Stimulated activated CD8-positive, alpha-beta memory T cell treated with anti-CD3 and anti-CD28 coated beads, Interleukin-4, amount 100 ng/mL, for 24 hours (primary cell): ENCODE data around the gene CLASP1.
A peak's percentile ranks its signal among the peaks of the same experiment; 100 is the strongest.

Experiments used
- DNase-seq: peaks from one replicate; pipeline ENCODE4 v3.0.0-alpha.2; 2020; ENCODE audit warnings: low read depth

The CLASP1 gene

DNA sequence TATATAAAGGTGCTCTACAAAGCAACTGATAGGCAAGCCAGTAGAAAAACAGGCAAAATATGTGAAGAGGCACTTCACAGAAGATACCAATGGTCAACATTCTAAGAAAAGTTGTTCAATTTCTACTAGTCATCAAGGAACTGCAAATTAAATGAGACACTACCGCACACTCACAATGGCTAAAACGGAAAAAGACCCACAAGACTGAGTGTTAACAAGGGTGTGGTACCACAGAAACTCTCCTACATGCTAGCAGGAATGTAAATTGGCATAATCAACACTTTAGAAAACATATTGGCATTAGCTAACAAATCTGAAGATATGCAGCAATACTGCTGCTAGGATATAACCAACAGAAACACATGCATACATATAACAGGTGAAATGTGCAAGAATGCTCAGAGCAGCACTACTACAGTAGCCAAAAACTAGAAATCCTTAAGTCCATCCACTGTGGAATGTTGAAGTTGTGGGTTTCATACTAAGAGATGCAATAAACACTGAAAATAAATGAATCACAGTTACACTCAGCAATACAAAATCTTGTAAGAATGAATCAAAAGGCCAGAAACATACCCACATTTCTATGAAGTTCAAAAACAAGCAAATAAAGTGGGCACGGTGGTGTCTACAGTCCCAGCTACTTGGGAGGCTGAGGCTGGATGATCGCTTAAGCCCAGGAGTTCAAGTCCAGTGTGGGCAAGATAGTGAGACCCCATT, 109.4 kb downstream of the CLASP1 start:
- no peak for DNase-seq

GRCh38 chr2:121536850-121537557, 112.3 kb downstream of the CLASP1 start:
- no peak for DNase-seq

DNA sequence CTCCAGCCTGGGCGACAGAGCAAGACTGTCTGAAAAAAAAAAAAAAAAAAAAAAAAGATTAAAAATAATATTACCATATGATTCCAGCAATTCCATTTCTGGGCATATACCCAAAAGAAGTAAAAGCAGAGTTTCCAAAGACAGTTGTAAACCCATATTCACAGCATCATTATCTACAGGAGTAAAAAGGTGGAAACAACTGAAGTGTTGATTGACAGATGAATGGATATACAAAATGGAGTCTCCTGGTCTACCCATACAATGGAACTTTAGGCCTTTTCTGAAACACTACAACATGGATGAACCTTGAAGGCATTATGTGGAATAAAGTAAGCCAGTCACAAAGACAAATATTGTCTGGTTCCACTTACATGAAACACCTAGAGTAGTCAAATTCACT, 112.9 kb downstream of the CLASP1 start:
- DNase-seq = no peak

DNA sequence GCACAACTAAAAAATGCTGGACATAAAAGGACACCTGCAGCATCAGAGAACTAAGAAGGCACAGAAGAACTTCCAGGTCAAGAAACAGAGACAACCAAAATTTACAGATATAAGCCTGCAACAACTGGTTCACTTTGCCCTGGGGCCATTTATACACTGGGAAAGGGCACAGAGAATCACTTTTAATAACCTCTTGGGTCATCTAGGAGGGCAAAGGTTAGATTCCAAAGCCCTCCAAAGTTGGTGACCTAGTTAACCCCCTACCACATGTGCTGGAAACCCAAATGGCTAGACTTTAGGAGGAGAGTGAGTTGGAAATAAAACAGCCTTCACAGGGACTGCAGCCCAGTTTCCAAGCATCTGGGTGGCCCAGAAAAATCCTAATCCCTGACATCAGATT, 115.3 kb downstream of the CLASP1 start:
- no peak for DNase-seq

DNA sequence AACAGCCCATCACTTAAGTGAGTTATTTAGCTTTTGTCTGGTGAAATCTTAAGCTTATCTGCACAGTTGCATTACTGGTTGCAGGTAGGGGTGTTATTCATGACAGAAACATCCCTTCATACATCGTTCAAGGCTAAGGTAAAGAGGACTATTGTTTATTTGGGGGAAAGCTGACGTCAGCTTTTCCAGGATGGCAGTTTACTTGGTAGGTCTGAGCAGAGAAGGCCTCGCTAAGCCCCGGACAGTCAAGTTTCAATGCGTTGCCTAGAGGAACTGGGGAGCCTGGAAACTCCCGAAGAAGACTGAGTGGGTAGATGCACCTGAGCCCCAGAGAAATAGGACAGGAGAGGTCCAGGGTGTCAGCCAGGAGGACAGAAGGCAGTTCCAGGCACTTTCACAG, 116.4 kb downstream of the CLASP1 start:
- DNase-seq = no peak

GRCh38 chr2:121532347-121532766, 116.9 kb downstream of the CLASP1 start:
- no peak for DNase-seq

DNA sequence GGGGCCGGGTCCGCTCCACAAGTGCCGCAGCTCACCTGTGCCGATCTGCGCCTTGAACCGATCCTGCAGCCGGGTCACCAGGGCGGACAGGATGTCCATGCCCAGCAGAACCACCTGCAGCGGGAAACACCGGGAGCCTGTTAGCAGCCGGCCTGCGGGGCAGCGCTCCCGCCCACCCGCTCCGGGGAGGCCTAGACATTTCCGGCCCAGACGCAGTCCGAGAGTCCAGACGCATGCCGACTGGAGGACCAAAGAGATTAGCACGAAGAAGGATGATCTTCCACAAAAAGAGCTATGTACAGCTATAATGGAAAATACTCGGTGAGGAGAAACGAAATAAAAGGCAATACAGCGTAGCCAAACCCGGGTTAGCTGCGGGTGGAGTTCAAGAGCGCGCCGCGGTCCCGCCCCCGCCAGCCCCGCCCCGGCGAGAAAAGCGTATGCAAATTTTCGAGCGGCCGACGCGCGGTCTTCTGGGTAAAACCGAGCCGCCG, 119.0 kb downstream of the CLASP1 start:
- DNase-seq = peak; percentile 73

DNA sequence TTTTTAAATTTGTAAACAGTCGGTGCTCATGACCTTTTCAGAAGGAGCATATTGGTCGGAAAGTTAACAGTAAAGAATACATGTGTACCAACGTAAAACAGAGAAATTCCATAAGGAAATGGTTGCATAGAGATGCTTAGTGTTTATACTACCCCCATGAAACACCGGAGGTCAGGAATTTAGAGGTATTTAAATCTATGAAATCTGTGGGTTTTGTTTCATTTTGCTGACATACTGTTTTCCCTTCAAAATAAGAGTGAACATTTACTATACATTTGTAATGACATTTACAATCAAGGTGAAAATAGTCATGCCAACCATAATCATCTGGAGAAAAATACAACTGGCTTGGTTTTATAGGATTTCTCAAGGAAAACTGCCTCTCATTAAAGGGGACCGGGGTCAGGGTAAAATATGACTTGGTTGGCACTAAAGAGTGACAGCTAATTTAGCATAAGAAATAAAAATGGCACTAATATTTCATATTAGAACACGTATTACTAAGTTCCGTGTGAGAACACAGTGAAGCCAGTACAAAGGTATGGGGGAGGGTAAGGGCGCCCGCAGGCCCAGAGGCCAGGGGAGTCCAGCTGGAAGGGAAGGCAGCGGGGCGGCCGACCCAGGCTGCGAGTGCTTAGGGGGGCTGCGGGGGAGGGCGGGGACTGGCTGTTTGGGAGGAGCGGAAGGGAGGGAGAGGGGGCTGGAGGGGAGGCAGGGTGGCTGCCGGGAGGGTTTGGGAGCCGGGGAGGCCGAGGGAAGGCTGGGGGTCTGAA, 119.6 kb downstream of the CLASP1 start:
- DNase-seq = peak; percentile 20

DNA sequence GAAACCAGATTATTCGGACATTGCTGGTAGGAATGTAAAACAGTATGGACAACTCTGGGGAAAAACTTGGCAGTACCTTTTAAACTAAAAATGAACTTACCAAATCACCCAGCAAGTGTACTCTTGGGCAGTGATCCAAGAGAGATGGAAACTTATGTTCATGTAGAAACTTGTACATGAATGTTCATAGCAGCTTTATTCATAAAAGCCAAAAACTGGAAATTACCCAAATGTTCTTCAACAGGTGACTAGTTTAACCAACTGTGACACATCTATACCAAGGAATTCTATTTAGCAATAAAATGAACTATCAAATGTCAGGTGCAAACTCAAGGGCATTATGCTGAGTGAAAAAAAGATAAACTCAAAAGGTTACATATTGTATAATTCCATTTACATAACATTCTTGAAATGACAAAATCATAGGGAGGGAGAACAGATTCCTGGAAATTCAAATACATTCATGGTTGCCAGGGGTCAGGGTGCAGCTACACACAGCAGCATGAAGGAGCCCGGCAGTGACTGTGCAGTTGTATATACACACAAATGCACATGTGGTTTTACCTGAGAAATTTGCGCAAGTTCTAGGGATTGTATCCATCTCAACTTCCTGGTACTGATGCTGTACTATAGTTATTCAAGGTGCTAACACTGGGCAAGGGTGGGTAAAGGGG, 122.1 kb downstream of the CLASP1 start:
- DNase-seq = peak; percentile 24

DNA sequence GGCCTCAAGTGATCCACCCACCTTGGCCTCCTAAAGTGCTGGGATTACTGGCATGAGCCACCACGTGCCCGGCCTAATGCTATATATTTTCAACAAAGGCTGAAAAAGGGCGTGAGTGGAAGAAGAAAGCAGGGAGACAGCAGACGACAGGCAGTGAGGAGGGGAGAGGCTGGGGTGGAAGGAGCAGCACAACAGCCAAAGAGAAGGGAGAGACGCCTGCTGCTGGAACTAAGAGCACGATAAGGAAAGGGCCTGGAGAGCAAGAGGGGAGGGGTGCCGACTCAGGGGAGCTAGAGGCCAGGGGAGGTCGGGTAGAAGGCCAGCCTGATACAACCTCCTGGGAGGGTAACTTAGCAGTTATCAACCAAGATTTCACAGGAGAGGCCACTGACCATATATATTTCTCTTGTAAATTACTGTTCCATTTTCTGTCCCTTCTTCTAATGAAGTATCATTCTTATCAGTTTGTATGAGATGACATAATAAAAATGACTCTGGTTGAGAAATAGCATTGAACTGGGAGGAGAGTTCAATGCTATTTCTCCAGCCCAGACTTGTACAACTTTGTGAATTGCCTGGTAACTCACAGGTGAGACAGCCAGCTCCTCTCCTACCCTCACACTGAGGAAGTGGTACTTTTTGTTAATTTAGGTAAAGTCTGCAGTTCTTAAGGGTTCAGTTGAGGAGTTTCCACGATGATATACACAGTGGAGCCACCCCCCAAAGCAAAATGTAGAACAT, 124.4 kb downstream of the CLASP1 start:
- DNase-seq = no peak

DNA sequence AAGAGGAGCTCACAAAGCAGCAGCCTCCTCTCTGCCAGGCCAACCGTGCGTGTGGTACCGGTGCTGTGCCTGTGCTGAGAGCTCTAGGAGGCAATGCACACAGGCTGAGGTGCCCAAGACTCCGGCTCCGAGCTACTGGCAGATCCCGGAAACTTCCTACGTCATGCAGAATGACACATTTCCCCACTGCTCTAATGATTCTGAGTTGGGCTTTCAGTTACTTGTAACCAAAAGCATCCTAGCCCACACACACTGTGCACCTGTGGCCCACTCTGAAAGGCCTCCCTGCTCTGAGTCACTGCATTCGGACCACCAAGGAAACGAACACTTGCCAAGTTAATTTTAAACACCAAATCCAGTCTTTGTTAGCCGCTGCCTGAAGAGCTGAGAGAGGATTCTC, 127.9 kb downstream of the CLASP1 start:
- no peak for DNase-seq

DNA sequence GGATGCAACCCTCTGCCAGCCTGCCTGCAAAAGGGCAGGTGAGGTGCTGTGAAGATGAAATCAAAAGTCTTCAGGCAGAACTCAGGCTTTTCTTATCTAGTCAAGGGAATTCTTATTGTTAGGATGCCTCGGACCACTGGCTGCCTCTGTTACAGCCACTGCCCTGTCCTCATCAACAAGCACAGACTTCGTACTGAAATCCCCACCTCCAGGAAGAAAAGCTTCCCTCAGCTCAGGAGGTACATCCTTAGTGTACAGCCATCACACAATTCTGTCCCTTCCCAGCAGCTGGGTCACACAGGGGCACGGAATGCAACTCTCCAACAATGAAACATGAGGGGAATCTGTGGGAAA, 128.6 kb downstream of the CLASP1 start:
- no peak for DNase-seq

GRCh38 chr2:121519732-121520640, 129.3 kb downstream of the CLASP1 start:
- no peak for DNase-seq

- DNase-seq = no peak
Measured at GRCh38 chr2:121519153-121519552, 130.1 kb downstream of the CLASP1 start.

DNA sequence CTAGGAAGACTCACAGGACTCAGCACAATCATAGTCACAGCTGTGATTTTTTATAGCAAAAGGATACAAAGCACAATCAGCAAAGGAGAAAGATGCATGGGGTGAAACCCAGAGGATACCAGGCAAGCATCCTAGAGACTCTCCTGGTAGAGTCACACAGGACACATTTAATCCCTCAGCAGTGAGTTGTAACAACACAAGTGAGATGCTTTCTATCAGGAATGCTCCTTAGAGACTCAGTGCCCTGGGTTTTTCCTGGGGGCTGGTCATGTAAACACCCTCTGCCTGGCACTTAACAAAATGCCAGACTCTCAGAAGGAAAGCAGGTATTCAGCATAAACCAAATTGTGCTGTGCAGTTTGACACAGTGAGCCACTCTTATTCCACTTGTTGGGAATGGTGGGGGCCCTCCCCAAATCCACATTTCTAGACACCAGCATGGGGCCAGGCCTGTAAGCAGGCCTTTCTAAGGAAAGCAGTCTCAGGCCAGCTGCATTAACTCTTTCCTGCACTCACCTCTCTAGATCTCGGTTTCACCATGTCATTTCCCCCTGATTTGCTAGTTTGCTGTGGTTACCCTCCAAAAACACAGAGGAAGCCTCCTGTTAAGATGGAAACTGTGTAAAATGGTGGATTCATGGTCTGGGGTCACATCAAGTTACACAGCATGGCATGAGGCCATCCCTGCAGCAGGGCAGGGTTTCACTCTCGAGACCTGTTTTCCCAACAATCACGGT, 135.5 kb downstream of the CLASP1 start:
- DNase-seq = no peak

- DNase-seq = no peak
Measured at GRCh38 chr2:121510857-121511256, 138.4 kb downstream of the CLASP1 start.

GRCh38 chr2:121506621-121507020, 142.6 kb downstream of the CLASP1 start:
- no peak for DNase-seq

DNA sequence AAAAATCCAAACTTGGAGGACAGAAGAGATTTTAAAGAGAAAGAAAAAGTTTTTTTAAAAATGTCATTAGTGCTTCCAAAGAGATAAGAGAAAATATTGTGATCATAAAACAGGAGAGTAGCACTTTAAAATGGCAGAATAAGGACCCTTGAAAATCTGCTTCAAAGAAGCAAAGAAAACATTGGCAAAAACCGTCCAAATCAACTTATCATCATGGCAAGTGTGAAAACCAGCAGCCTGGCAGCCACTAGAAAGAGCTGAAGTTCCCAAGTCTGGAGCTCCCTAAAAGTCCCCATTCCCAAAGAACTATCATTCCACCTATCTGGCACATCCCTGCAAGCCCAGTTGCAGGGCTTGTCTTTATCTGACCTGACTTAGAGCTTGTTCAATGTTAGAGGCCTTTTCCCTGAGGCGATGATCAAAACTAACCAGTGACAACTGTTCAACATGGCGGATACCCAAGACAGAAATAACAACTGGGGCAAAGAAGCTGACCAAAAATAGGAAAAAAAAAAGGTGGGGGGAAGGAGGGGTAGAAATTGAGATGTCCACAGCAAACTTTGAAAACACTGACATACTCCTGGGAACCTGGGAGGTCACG, 143.2 kb downstream of the CLASP1 start:
- no peak for DNase-seq

DNA sequence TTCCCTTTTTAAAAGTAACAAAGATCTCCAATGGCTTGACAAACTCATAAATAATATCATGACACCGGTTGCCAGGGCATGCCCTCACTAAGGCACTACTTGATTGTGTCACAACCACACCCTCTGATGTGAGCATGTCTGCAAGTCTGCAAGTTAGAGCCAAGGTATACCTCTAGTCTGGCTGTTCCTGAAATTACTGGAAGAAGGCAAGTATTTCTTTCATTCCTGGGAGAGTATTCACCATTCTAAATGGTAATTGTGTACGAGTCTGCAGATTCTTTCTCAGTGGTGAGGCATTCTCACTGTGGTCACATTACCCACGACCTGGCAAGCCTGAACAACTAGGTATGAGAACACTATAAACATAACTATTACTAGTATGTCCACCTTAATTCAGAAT, 144.3 kb downstream of the CLASP1 start:
- DNase-seq = no peak
